Osteocyte (in vitro differentiated cells): ENCODE measurements around the gene VMA21. TPM values are rescaled to one million over a fixed set of nuclear protein-coding genes. Genes with fewer than 3 reads are reported as not detected.

Source experiments
- DNase-seq: peaks from one replicate; pipeline ENCODE4 v3.0.0; 2021; ENCODE audit warnings: mixed read lengths; ENCODE audit not compliant: unreplicated experiment; ENCODE audit errors: extremely low spot score
- H3K27ac Mint-ChIP-seq: one replicate; pipeline ENCODE4 v1.8.0; 2021; ENCODE audit warnings: mild to moderate bottlenecking, mixed read lengths; ENCODE audit not compliant: unreplicated experiment
- H3K27me3 Mint-ChIP-seq: one replicate; pipeline ENCODE4 v1.8.0; 2021; ENCODE audit warnings: mixed read lengths; ENCODE audit not compliant: unreplicated experiment
- H3K36me3 Mint-ChIP-seq: one replicate; pipeline ENCODE4 v1.8.0; 2021; ENCODE audit warnings: mixed read lengths; ENCODE audit not compliant: unreplicated experiment
- H3K4me1 Mint-ChIP-seq: one replicate; pipeline ENCODE4 v1.8.0; 2021; ENCODE audit warnings: mixed read lengths; ENCODE audit not compliant: unreplicated experiment
- H3K4me3 Mint-ChIP-seq: one replicate; pipeline ENCODE4 v1.8.0; 2021; ENCODE audit warnings: mild to moderate bottlenecking, moderate library complexity, mixed read lengths; ENCODE audit not compliant: unreplicated experiment
- H3K9me3 Mint-ChIP-seq: one replicate; pipeline ENCODE4 v1.8.0; 2021; ENCODE audit warnings: mixed read lengths; ENCODE audit not compliant: unreplicated experiment
- total RNA-seq: library from RNA; stranded (reverse); gene quantifications from 2 replicates; pipeline ENCODE4 v1.2.1, GENCODE V29; 2021
- TF ChIP-seq, protein P1 (sequence below): fragments of 200-600 bp; sonication (generic); IDR thresholded peaks from 2 replicates; pipeline ENCODE4 v1.5.0; 2021; ENCODE audit warnings: antibody characterized with exemption, mild to moderate bottlenecking, moderate library complexity

The VMA21 gene
- total RNA-seq, 1 donor from 2014 or later, result 23.9 TPM

DNA sequence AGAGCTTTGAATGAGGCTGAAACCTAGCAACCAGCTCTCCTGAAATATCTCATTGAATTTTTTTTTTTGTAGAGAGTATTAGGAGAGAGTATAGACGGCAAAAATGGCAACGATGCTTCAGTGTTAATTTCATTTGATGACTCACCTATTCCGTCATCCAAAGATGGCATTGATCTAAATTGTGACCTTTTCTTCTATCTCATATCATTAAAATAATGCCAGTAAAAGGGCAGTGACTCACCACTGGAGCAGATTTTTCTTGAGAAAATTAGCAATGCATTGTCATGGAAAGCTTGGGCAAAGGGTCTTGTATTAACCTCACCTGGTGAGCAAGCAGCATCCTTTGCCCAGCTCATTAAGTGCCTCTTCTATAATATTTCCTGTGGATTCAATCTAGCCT, 19.6 kb downstream of the VMA21 start:
- no peak for DNase-seq
- Mint-ChIP-seq H3K4me3 (no peak overlapping the region), H3K27me3 (no peaks in the 10 kb centered on the region), H3K27ac (no peak overlapping the region), H3K4me1 (no peaks in the 10 kb centered on the region), H3K9me3 (peaks cover 12% of the 10 kb centered on the region), H3K36me3 (no peaks in the 10 kb centered on the region)
- TF ChIP-seq, protein P1, sequence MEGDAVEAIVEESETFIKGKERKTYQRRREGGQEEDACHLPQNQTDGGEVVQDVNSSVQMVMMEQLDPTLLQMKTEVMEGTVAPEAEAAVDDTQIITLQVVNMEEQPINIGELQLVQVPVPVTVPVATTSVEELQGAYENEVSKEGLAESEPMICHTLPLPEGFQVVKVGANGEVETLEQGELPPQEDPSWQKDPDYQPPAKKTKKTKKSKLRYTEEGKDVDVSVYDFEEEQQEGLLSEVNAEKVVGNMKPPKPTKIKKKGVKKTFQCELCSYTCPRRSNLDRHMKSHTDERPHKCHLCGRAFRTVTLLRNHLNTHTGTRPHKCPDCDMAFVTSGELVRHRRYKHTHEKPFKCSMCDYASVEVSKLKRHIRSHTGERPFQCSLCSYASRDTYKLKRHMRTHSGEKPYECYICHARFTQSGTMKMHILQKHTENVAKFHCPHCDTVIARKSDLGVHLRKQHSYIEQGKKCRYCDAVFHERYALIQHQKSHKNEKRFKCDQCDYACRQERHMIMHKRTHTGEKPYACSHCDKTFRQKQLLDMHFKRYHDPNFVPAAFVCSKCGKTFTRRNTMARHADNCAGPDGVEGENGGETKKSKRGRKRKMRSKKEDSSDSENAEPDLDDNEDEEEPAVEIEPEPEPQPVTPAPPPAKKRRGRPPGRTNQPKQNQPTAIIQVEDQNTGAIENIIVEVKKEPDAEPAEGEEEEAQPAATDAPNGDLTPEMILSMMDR, result no peak

DNA sequence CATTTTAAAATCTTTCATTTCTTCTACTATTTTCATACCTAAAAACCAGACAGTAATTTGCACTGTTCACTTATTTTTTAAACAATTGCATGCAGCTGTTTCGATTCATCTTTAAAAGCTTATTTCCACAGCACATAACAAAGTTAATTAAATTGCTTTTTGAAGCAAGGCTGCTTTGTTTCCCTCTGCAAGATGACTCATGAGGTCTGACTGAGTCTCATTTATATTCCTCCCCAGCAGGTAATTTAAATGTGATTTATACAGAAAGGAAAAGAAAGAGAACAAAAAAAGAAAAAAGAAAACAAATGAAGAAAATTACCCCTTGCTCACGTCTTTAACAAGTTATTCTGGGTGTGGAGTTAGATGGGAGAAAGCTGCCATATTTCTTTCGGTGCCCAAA, 22.8 kb downstream of the VMA21 start:
- H3K27ac Mint-ChIP-seq, result no peak overlapping the region
- peaks cover 5% of the 10 kb centered on the region for H3K9me3 Mint-ChIP-seq
- no peak overlapping the region for H3K4me3 Mint-ChIP-seq
- no peaks in the 10 kb centered on the region for H3K4me1 Mint-ChIP-seq
- DNase-seq, result no peak
- TF ChIP-seq, protein P1, result no peak
- H3K36me3 Mint-ChIP-seq, result no peaks in the 10 kb centered on the region
- no peaks in the 10 kb centered on the region for H3K27me3 Mint-ChIP-seq

DNA sequence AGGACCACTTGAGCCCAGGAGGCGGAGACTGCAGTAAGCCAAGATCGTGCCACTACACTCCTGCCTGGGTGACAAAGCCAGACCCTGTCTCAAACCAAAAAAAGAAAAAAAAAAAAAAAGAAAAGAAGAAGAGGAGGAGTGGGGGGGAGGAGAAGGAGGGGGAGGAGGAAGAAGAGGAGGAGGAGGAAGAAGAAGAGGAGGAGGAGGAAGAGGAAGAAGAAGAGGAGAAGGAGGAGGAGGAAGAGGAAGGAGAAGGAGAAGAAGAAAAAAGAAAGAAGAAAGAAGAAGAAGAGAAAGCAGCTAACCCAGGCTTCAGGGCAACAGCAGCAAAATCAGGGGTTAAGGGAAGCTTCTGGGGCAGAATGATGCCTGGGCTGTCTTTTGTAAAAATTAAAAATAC, 27.5 kb downstream of the VMA21 start:
- no peak for DNase-seq
- Mint-ChIP-seq H3K36me3 (no peaks in the 10 kb centered on the region), H3K27me3 (no peaks in the 10 kb centered on the region), H3K4me1 (no peaks in the 10 kb centered on the region), H3K27ac (no peak overlapping the region), H3K4me3 (no peak overlapping the region), H3K9me3 (no peaks in the 10 kb centered on the region)
- TF ChIP-seq, protein P1, result no peak

DNA sequence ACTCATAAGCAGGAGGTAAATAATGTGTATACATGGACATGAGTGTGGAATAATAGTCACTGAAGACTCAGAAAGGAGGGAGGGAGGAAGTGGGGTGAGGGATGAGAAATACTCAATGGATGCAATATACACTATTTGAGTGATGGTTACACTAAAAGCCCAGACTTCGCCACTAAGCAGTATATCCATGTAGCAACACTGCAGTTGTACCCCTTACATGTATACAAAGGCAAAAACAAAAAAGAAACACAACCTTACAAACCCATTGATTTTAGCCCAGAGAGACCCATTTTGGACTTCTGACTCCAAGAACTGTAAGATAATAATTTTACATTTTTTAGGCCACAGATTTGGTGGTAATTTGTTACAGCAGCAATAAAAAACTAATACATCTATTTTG, 51.5 kb downstream of the VMA21 start:
- Mint-ChIP-seq H3K9me3 (peaks cover 19% of the 10 kb centered on the region), H3K27ac (no peak overlapping the region), H3K4me1 (no peaks in the 10 kb centered on the region), H3K4me3 (no peak overlapping the region), H3K36me3 (no peaks in the 10 kb centered on the region), H3K27me3 (no peaks in the 10 kb centered on the region)
- TF ChIP-seq, protein P1, result no peak
- no peak for DNase-seq

DNA sequence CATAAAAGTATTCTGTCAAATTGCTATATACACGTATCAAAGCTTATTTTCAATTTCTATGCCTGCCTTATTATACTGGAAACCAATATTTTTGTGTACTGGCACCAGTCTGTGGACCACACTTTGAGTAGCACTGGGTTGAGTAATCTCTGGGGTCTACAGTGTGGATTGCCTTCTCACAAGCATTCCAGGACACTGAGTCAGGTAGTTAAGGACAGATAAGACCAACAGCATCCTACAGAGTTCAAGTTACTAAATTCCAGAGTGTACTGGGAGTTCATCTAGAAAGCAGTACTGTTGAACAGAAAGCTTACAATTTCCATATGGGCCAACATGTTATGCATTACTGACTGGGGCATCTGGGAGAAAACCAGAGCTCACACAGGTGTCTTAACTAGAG, 61.8 kb downstream of the VMA21 start:
- no peak for DNase-seq
- Mint-ChIP-seq H3K4me1 (no peaks in the 10 kb centered on the region), H3K27ac (no peak overlapping the region), H3K4me3 (no peak overlapping the region), H3K9me3 (peaks cover 18% of the 10 kb centered on the region), H3K36me3 (no peaks in the 10 kb centered on the region), H3K27me3 (no peaks in the 10 kb centered on the region)
- TF ChIP-seq, protein P1, result no peak

Other genes starting within 250 kb of the VMA21 start
- gene GPR50, start 220.6 kb upstream of the VMA21 start, total RNA-seq, result not detected in 2 replicates
- gene PASD1, start 166.5 kb downstream of the VMA21 start, total RNA-seq, result not detected in 2 replicates